GM12878 (cell line): Measurements from ENCODE around the gene BANP. TPM values are rescaled to one million over a fixed set of nuclear protein-coding genes. Genes with fewer than 3 reads are reported as not detected.
"Not testable (repeated sequence)": the region's sequence is repeated elsewhere in the genome, so short reads cannot be mapped to it uniquely, and the experiment has no call there.

Experiments
- ATAC-seq: fragments of 200-7000 bp; cut with Tn5 transposase; 3 replicates; pipeline ENCODE4 v1.9.1; 2020; ENCODE audit warnings: mild to moderate bottlenecking, moderate library complexity
- BruUV-seq: library from RNA; stranded (reverse); fragments of 400-500 nt; replicated peaks from 2 replicates; lab custom pipeline; 2021; lab: Mats Ljungman, UMichigan
- CTCF ChIA-PET: fragments of 300-600 bp; sonication (Branson Sonifier 250); formaldehyde crosslinking; extraction: SDS; loops from one replicate; lab custom pipeline; 2021; ENCODE audit warnings: inconsistent platforms; lab: Yijun Ruan, JAX
- POLR2A ChIA-PET: fragments of 350-600 bp; formaldehyde crosslinking; extraction: SDS; loops from one replicate; lab custom pipeline; 2021; ENCODE audit warnings: inconsistent platforms; lab: Charles Lee
- RAD21 ChIA-PET: fragments of 300-600 bp; sonication (Branson Sonifier 250); formaldehyde crosslinking; loops from one replicate; lab custom pipeline; 2023; ENCODE audit warnings: antibody characterized with exemption; ENCODE audit not compliant: unreplicated experiment; lab: Charles Lee
- SMC1A ChIA-PET: fragments of 300-600 bp; sonication (Branson Sonifier 250); formaldehyde crosslinking; loops from one replicate; lab custom pipeline; 2023; ENCODE audit not compliant: unreplicated experiment, uncharacterized antibody; lab: Charles Lee
- DNase-seq: peaks from one replicate; pipeline ENCODE4 v3.0.0-alpha.2; 2011; ENCODE audit warnings: low read depth, low spot score
- FAIRE-seq: peaks from 3 replicates; lab custom pipeline; 2011; peaks lifted over from hg19 to GRCh38; lab: Jason Lieb, UNC
- H2AFZ ChIP-seq: 2 replicates; pipeline ENCODE4 v1.6.0; 2011; ENCODE audit warnings: low read depth, low read length, control low read depth; ENCODE audit not compliant: control insufficient read depth
- H3K27ac ChIP-seq: 2 replicates; pipeline ENCODE4 v1.5.1; 2011; ENCODE audit warnings: control low read depth; ENCODE audit not compliant: control insufficient read depth, insufficient read depth
- H3K27me3 ChIP-seq, 2 experiments: replicated peaks in 1 of 2; 2 replicates each; pipeline versions ENCODE4 v1.6.0 to v1.6.1; 2011; ENCODE audit warnings: low read length in 1 of 2; ENCODE audit not compliant: control insufficient read depth in 2 of 2, insufficient read depth in 2 of 2
- H3K36me3 ChIP-seq, 2 experiments: 2 replicates each; pipeline ENCODE4 v1.5.1; 2011; ENCODE audit warnings: low read length in 1 of 2; ENCODE audit not compliant: control insufficient read depth in 2 of 2, insufficient read depth in 2 of 2
- H3K4me1 ChIP-seq: 2 replicates; pipeline ENCODE4 v1.6.1; 2011; ENCODE audit warnings: mild to moderate bottlenecking, low read length, moderate library complexity, mixed read lengths; ENCODE audit not compliant: control insufficient read depth, insufficient read depth
- H3K4me2 ChIP-seq: 2 replicates; pipeline ENCODE4 v1.6.0; 2011; ENCODE audit warnings: control low read depth; ENCODE audit not compliant: control insufficient read depth, insufficient read depth
- H3K4me3 ChIP-seq: fragments of 200-600 bp; sonication (generic); 2 replicates; pipeline ENCODE4 v1.5.1; 2016
- H3K79me2 ChIP-seq: 2 replicates; pipeline ENCODE4 v1.6.0; 2011; ENCODE audit warnings: low read length; ENCODE audit not compliant: control insufficient read depth, insufficient read depth
- H3K9ac ChIP-seq: 2 replicates; pipeline ENCODE4 v1.8.0; 2011; ENCODE audit warnings: low read length, control low read depth, mixed read lengths; ENCODE audit not compliant: control insufficient read depth, insufficient read depth
- H3K9me3 ChIP-seq: replicated peaks from 3 replicates; pipeline ENCODE4 v1.5.1; 2011; ENCODE audit warnings: mild to moderate bottlenecking, low read length; ENCODE audit not compliant: control insufficient read depth, insufficient read depth
- H4K20me1 ChIP-seq: 2 replicates; pipeline ENCODE4 v1.6.0; 2011; ENCODE audit not compliant: control insufficient read depth, insufficient read depth
- BMI1 ChIP-seq: fragments of 450-650 bp; IDR thresholded peaks from 2 replicates; pipeline ENCODE4 v1.6.1; 2016; ENCODE audit warnings: mild to moderate bottlenecking, moderate library complexity, borderline replicate concordance
- CBFB ChIP-seq: IDR thresholded peaks from 2 replicates; pipeline ENCODE4 v1.6.1; 2016; ENCODE audit warnings: antibody characterized with exemption, low read depth
- CHD1 ChIP-seq: IDR thresholded peaks from 2 replicates; pipeline ENCODE4 v1.6.1; 2012; ENCODE audit warnings: low read depth, low read length, improper control_type of control experiment
- EED ChIP-seq: sonication (generic); IDR thresholded peaks from 2 replicates; pipeline ENCODE4 v1.6.1; 2016; ENCODE audit warnings: antibody characterized with exemption, low read depth
- ELK1 ChIP-seq: IDR thresholded peaks from 2 replicates; pipeline ENCODE4 v1.6.1; 2012; ENCODE audit warnings: low read depth, low read length, improper control_type of control experiment
- IKZF1 ChIP-seq: fragments of 450-650 bp; conservative IDR thresholded peaks from 2 replicates; pipeline ENCODE4 v1.6.1; 2017; ENCODE audit warnings: antibody characterized with exemption, mild to moderate bottlenecking
- MTA2 ChIP-seq: fragments of 450-650 bp; IDR thresholded peaks from 2 replicates; pipeline ENCODE4 v1.6.1; 2016; ENCODE audit warnings: low read depth, mild to moderate bottlenecking, moderate library complexity
- PAX5 ChIP-seq: IDR thresholded peaks from 2 replicates; pipeline ENCODE4 v1.6.1; 2011; ENCODE audit warnings: low read depth, low read length, borderline replicate concordance
- SREBF1 ChIP-seq: IDR thresholded peaks from 2 replicates; pipeline ENCODE4 v1.6.1; 2012; ENCODE audit warnings: mild to moderate bottlenecking, low read length
- STAT3 ChIP-seq: IDR thresholded peaks from 2 replicates; pipeline ENCODE4 v1.6.1; 2011; ENCODE audit warnings: low read depth, low read length, improper control_type of control experiment
- WGBS: methylation state at CpG from one replicate; pipeline ENCODE4 v1.1.6; 2016; ENCODE audit warnings: low lambda C conversion rate; ENCODE audit not compliant: insufficient replicate concordance, insufficient coverage; ENCODE audit errors: missing lambda C conversion rate; 5-methylcytosine and 5-hydroxymethylcytosine counted together
- in situ Hi-C: fragments of 300-500 bp; cut with MboI; formaldehyde crosslinking; loops from 9 replicates; pipeline ENCODE4 v1.14.3; 2018; ENCODE audit warnings: mixed read lengths
- intact Hi-C: fragments of 100-400 bp; cut with micrococcal nuclease; formaldehyde crosslinking; loops from one replicate; pipeline ENCODE4 v1.14.2; 2022; ENCODE audit not compliant: unreplicated experiment
- polyA plus RNA-seq, 11 experiments: library from polyadenylated mRNA; depleted of rRNA in 4 of 11; unstranded in 6 of 11; stranded (reverse) in 5 of 11; fragments of >200 nt; fragmentation: Nextera tagmentation in 4 of 11; fragmentation: Illumina TruSeq in 1 of 11; extraction: Ambion mirVana in 4 of 11; extraction: Trizol in 1 of 11; gene quantifications; 1 replicate in 1 of 11; 2 replicates in 10 of 11; pipeline versions ENCODE4 v1.2.1 to v1.2.3, GENCODE V29; 2011 to 2016; ENCODE audit warnings: inconsistent platforms in 2 of 11, missing spikeins in 2 of 11, low read depth in 1 of 11
- total RNA-seq, 4 experiments: library from RNA; depleted of rRNA in 3 of 4; stranded (reverse); fragments of >200 nt in 3 of 4; fragmentation: Illumina TruSeq in 1 of 4; extraction: Trizol in 1 of 4; gene quantifications; 2 replicates each; pipeline versions ENCODE4 v1.2.1 to v1.2.3, GENCODE V29; 2013 to 2021
- TF ChIP-seq, protein P1 (sequence below): fragments of 450-650 bp; IDR thresholded peaks from 2 replicates; pipeline ENCODE4 v1.6.1; 2016; ENCODE audit warnings: mild to moderate bottlenecking
- TF ChIP-seq, protein P2 (sequence below): fragments of 450-650 bp; IDR thresholded peaks from 2 replicates; pipeline ENCODE4 v1.6.1; 2017; ENCODE audit warnings: low read depth, mild to moderate bottlenecking, moderate library complexity

Gene BANP
- total and polyA plus RNA-seq, 10 of the 15 experiments (the other 5 are each of a cell fraction or from before 2014, with no cell fraction given): 3.9 to 21.9 (median 12.2) TPM

DNA sequence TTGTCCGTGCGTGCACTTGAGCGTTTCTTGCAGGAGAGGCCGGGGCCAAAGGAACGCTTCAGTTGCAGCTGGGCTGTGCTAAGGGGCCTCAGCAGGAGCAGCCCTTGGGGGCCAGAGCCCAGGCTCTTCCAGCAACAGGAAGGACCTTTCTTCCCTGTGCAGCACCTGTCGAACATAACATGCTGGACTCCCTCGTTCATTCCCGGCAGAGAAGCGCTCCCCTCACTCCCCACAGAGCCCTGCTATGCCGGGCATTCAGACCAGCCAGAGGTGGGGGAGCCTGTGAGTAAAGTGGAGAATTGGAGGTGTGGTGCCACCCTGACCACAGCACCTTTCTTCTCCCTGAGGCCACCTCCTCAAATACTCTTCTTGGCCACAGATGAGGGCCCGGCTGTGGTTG lies 94.1 kb downstream of the BANP start:
- FAIRE-seq, H4K20me1 ChIP-seq, RAD21 ChIA-PET, H3K36me3 ChIP-seq, H3K9ac ChIP-seq, DNase-seq, SMC1A ChIA-PET, H3K4me3 ChIP-seq, POLR2A ChIA-PET, H3K4me2 ChIP-seq, in situ Hi-C loops, H3K79me2 ChIP-seq, H2AFZ ChIP-seq, H3K9me3 ChIP-seq, H3K27me3 ChIP-seq: not testable (repeated sequence)
- peak; percentile 10 for ATAC-seq
- WGBS: 72% methylated on average over 11 of the region's 11 CpGs
- H3K27ac ChIP-seq: peak overlapping the region; percentile 53
- intact Hi-C loops: loop anchor here (10.0 kb wide), 1 partner anchor 91 kb away; the partner anchor contains the start of gene BANP
- BruUV-seq: TSS peak; percentile 85
- H3K4me1 ChIP-seq: peaks cover 23% of the 10 kb centered on the region
- CTCF ChIA-PET: interaction anchor here (0.6 to 1.0 kb wide), 2 partner anchors 95 to 813 kb away, joined by 3 read pairs; no protein-coding TSS in a partner anchor

GRCh38 chr16:88045820-88046303 lies 94.6 kb downstream of the BANP start:
- ATAC-seq (peak; percentile 87), DNase-seq (peak; percentile 86), FAIRE-seq (no peak)
- H3K9ac ChIP-seq: 0 out of 2 replicates have a peak overlapping the region, but pooled peaks have one; percentile 10
- ChIA-PET POLR2A (no interaction called here), RAD21 (no interaction called here), CTCF (interaction anchor here (0.6 kb wide), 1 partner anchor 812 kb away, joined by 3 read pairs; no protein-coding TSS in a partner anchor), SMC1A (no interaction called here)
- no peaks in the 10 kb centered on the region for H3K9me3 ChIP-seq
- peak overlapping the region; percentile 56 for H2AFZ ChIP-seq
- peaks cover 1 to 3% of the 10 kb centered on the region in 2 experiments; a peak in 2 of 4 replicates for H3K36me3 ChIP-seq
- peak overlapping the region; percentile 54 for H3K4me2 ChIP-seq
- intact Hi-C loops: loop anchor here (10.0 kb wide), 1 partner anchor 91 kb away; the partner anchor contains the start of gene BANP
- H3K4me1 ChIP-seq: peaks cover 23% of the 10 kb centered on the region
- 11% methylated on average over 18 of the region's 18 CpGs for WGBS
- H3K79me2 ChIP-seq: no peaks in the 10 kb centered on the region
- no peak overlapping the region for H3K4me3 ChIP-seq
- no peaks in the 10 kb centered on the region for H3K27me3 ChIP-seq
- in situ Hi-C loops: no loop called here
- BruUV-seq: no TSS peak
- H4K20me1 ChIP-seq: no peaks in the 10 kb centered on the region
- H3K27ac ChIP-seq: peak overlapping the region; percentile 58
- TF ChIP-seq EED (peak; percentile 77), BMI1 (peak; percentile 76), PAX5 (peak; percentile 91), IKZF1 (peak; percentile 72), SREBF1 (peak; percentile 20; the same call in 1 of the 2 replicates), CHD1 (no peak), CBFB (peak; percentile 79; the same call in 1 of the 2 replicates), STAT3 (no peak), MTA2 (peak; percentile 99), ELK1 (no peak)
- TF ChIP-seq, protein P1, sequence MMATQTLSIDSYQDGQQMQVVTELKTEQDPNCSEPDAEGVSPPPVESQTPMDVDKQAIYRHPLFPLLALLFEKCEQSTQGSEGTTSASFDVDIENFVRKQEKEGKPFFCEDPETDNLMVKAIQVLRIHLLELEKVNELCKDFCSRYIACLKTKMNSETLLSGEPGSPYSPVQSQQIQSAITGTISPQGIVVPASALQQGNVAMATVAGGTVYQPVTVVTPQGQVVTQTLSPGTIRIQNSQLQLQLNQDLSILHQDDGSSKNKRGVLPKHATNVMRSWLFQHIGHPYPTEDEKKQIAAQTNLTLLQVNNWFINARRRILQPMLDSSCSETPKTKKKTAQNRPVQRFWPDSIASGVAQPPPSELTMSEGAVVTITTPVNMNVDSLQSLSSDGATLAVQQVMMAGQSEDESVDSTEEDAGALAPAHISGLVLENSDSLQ: peak; percentile 38; the same call in 1 of the 2 replicates
- TF ChIP-seq, protein P2, sequence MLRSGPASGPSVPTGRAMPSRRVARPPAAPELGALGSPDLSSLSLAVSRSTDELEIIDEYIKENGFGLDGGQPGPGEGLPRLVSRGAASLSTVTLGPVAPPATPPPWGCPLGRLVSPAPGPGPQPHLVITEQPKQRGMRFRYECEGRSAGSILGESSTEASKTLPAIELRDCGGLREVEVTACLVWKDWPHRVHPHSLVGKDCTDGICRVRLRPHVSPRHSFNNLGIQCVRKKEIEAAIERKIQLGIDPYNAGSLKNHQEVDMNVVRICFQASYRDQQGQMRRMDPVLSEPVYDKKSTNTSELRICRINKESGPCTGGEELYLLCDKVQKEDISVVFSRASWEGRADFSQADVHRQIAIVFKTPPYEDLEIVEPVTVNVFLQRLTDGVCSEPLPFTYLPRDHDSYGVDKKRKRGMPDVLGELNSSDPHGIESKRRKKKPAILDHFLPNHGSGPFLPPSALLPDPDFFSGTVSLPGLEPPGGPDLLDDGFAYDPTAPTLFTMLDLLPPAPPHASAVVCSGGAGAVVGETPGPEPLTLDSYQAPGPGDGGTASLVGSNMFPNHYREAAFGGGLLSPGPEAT: peak; percentile 44; the same call in 1 of the 2 replicates
